Colonic mucosa (tissue), 4 donors: ENCODE results near the gene LRFN2. TPM values are rescaled to one million over a fixed set of nuclear protein-coding genes. Genes with fewer than 3 reads are reported as not detected.

Source experiments
- DNase-seq: peaks from one replicate; pipeline ENCODE4 v3.0.0-alpha.2; 2020
- H3K27ac ChIP-seq: fragments of 200-600 bp; one replicate; pipeline ENCODE4 v1.8.0; 2021
- H3K27me3 ChIP-seq: fragments of 200-600 bp; one replicate; pipeline ENCODE4 v1.8.0; 2021
- H3K36me3 ChIP-seq: fragments of 200-600 bp; one replicate; pipeline ENCODE4 v1.8.0; 2021
- H3K4me1 ChIP-seq: fragments of 200-600 bp; one replicate; pipeline ENCODE4 v1.8.0; 2021; ENCODE audit warnings: mild to moderate bottlenecking
- H3K4me3 ChIP-seq: fragments of 200-600 bp; one replicate; pipeline ENCODE4 v1.8.0; 2021
- H3K9ac ChIP-seq, 2 donors: one replicate each; pipeline ENCODE4 v1.7.0; 2013; ENCODE audit warnings: control low read depth in 2 of 2, low read depth in 2 of 2, low read length in 2 of 2
- H3K9me3 ChIP-seq: fragments of 200-600 bp; one replicate; pipeline ENCODE4 v1.8.0; 2021
- intact Hi-C: fragments of 100-400 bp; cut with DNase I; formaldehyde crosslinking; loops from one replicate; pipeline ENCODE4 v1.14.1; 2022
- total RNA-seq, 2 donors: library from RNA; stranded (reverse); fragmentation: NEBNext Ultra II Directional in 1 of 2; extraction: Animal tissue kit (Norgen Biotek cat#: 25700) in 1 of 2; gene quantifications; one replicate each; pipeline ENCODE4 v1.2.1, GENCODE V29; 2021
- TF ChIP-seq, protein P1 (sequence below): fragments of 200-600 bp; IDR thresholded peaks from one replicate; pipeline ENCODE4 v1.8.0; 2022; ENCODE audit warnings: antibody characterized with exemption, mild to moderate bottlenecking
- donor health status: healthy.
- donor health status: DM: no; HTN: no; CAD: no.
- donor health status: DM: no; HTN: no; CAD: no.

The LRFN2 gene
- total RNA-seq, 2 donors from 2014 or later, result 0.21 to 0.22 TPM

DNA sequence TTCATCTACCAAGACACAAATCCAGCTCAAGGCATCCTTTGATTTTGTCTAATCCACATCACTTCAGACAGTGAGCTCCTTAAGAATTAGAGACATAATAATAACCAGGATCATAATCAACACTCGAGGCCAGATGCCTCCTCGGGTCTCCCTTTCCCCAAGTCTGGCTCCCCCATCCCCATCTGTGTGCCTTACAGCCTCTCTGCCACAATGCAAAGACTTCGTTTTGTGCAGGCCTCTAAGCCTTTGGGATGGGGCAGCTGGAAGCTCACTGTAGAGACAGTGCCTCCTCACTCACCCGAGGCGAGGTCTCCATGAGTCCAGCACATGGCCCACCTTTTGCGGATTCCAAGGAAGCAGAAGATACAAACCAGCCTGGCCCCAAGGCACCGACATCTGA is 30.3 kb downstream of the LRFN2 start:
- Histone ChIP-seq H3K27ac (no peak overlapping the region), H3K9me3 (no peaks in the 10 kb centered on the region), H3K4me1 (no peaks in the 10 kb centered on the region), H3K27me3 (no peaks in the 10 kb centered on the region), H3K36me3 (no peaks in the 10 kb centered on the region), H3K4me3 (no peak overlapping the region), H3K9ac (no peak overlapping the region)
- DNase-seq, result no peak
- TF ChIP-seq, protein P1, sequence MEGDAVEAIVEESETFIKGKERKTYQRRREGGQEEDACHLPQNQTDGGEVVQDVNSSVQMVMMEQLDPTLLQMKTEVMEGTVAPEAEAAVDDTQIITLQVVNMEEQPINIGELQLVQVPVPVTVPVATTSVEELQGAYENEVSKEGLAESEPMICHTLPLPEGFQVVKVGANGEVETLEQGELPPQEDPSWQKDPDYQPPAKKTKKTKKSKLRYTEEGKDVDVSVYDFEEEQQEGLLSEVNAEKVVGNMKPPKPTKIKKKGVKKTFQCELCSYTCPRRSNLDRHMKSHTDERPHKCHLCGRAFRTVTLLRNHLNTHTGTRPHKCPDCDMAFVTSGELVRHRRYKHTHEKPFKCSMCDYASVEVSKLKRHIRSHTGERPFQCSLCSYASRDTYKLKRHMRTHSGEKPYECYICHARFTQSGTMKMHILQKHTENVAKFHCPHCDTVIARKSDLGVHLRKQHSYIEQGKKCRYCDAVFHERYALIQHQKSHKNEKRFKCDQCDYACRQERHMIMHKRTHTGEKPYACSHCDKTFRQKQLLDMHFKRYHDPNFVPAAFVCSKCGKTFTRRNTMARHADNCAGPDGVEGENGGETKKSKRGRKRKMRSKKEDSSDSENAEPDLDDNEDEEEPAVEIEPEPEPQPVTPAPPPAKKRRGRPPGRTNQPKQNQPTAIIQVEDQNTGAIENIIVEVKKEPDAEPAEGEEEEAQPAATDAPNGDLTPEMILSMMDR, result no peak
- intact Hi-C loops, result no loop called here

DNA sequence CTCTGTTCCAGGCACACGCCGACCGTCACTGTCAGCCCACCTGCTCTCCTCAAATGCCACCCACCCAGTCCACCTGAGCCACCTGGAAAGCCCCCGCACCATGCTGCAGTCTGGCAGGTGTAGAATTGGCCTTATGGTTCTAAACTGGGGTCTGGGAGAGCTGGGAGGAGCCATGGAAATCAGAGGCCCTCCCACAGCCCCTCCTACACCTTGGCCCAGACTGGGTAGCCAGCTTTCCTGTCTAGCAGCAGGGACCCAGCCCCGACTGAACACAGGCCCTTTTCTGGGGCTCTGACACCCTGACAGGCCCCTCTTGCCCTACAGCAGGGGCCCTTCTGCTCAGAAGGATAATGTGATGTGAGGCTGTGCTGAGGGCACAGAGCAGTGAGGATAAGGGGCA is 31.1 kb downstream of the LRFN2 start:
- Histone ChIP-seq H3K36me3 (no peaks in the 10 kb centered on the region), H3K27me3 (no peaks in the 10 kb centered on the region), H3K9me3 (no peaks in the 10 kb centered on the region), H3K4me1 (no peaks in the 10 kb centered on the region), H3K4me3 (no peak overlapping the region), H3K27ac (no peak overlapping the region), H3K9ac (no peak overlapping the region)
- TF ChIP-seq, protein P1, result no peak
- intact Hi-C loops, result no loop called here
- no peak for DNase-seq

DNA sequence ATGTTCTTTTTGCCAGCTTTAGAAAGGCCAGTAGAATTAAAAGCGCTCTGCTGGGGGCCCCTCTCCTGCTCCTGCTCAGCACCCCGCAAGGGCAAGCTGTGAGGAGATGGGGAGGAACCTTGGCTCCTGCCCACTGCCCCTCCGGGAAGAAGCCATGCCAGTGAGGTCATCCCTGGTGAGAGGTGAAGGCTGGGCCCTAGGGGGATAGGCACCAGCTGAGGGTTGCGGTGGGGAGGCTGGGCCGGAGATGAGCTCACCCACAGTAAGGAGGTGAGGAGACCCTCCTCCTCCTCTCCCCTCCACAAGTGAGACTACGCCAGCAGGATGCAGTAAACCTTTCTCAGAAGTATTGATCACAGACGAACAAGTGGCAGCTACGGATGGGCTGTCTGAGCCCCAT is 32.1 kb downstream of the LRFN2 start:
- Histone ChIP-seq H3K9ac (no peak overlapping the region), H3K4me1 (no peaks in the 10 kb centered on the region), H3K27ac (no peak overlapping the region), H3K9me3 (no peaks in the 10 kb centered on the region), H3K27me3 (no peaks in the 10 kb centered on the region), H3K36me3 (no peaks in the 10 kb centered on the region), H3K4me3 (no peak overlapping the region)
- DNase-seq, result no peak
- intact Hi-C loops, result no loop called here
- TF ChIP-seq, protein P1, result no peak

DNA sequence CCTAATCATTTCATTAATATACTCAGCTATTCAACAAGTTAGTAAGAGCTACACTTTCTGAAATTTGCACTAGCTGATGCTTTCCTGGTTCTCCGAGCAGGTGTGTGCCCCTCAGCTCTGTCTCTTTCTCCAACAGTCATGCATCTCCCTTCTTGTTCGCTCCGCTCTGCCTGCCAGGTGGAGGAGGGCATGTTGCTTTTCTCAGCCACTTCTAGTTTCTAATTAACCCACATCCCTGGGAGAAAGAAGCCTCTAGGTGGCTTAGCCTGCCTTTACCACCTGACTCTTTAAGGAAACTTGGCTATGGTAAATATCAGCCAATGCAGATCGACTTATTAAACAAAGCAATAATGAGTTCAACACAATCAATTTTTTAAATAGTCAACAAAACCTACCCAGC is 34.2 kb downstream of the LRFN2 start:
- Histone ChIP-seq H3K27ac (no peak overlapping the region), H3K9me3 (no peaks in the 10 kb centered on the region), H3K36me3 (no peaks in the 10 kb centered on the region), H3K4me3 (no peak overlapping the region), H3K9ac (no peak overlapping the region), H3K4me1 (no peaks in the 10 kb centered on the region), H3K27me3 (no peaks in the 10 kb centered on the region)
- intact Hi-C loops, result no loop called here
- TF ChIP-seq, protein P1, result no peak
- DNase-seq, result no peak

DNA sequence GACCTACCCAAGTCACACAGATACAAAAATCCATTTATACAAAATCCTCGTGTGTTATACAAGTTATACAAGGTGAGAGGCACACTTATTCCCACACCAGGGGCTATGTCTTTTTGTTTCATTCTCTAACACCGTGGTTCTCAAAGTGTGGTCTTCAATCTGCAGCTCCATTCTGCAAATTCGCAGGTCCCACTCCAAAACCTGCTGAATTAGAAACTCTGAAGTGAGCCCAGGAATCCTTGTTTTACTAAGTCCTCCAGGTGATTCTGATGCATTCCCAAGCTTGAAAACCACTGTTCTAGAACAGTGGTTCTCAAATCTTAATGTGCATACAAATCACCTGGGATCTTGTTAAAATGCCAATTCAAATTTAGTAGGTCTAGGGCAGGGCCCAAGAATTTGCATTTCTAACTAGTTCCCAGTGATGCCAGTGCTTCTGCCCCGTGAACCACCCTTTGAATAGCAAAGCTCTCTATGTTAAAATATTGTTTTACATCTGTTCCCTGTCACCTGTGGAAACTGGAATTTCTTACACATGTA is 35.1 kb downstream of the LRFN2 start:
- H3K9ac ChIP-seq, result no peak overlapping the region
- no peaks in the 10 kb centered on the region for H3K4me1 ChIP-seq
- no peaks in the 10 kb centered on the region for H3K9me3 ChIP-seq
- intact Hi-C loops, result no loop called here
- no peak for DNase-seq
- H3K36me3 ChIP-seq, result no peaks in the 10 kb centered on the region
- no peak overlapping the region for H3K4me3 ChIP-seq
- H3K27ac ChIP-seq, result no peak overlapping the region
- H3K27me3 ChIP-seq, result no peaks in the 10 kb centered on the region
- TF ChIP-seq, protein P1, result no peak
